ENCODE data around the gene CELF1. TPM values are rescaled to one million over a fixed set of nuclear protein-coding genes. Genes with fewer than 3 reads are reported as not detected.
A peak's percentile ranks its signal among the peaks of the same experiment; 100 is the strongest.
"Not testable (repeated sequence)": the region's sequence is repeated elsewhere in the genome, so short reads cannot be mapped to it uniquely, and the experiment has no call there.

Gene CELF1
- total RNA-seq, 3 donors from 2014 or later (not counting 1 experiment from before 2014, with no cell fraction given): 128 to 168 (median 162) TPM

DNA sequence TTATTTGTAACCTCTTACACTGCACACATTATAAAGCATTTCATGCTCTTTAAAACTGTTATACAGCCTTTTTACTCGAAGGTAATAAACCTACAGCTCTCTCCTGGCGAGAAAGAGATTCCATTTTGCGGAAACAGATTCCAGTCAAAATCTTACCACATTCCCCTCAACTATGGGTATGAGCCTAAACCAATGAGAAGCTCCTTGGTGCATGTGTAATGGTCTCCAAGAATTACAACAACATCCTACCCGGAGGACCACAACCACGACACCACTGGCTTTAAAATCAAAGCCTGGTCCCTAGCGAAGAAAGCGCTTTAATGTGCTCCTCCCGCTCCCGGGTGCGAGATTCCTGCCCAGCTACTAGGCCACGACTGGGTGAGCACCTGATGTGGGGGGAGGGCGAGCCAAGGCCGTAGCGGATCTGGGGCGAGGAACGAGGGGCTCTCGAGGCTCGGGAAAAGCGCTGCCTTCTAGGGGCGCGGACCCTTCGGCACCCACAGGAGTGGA lies 821 bp downstream of the CELF1 start:
- Mint-ChIP-seq H3K27me3 (ENCODE audit: low read depth in 2 of 2) (no peaks in the 10 kb centered on the region), H3K9me3 (no peaks in the 10 kb centered on the region), H3K4me1 (peaks cover 40 to 48% of the 10 kb centered on the region in 2 donors), H3K36me3 (no peaks in the 10 kb centered on the region), H3K4me3 (peak overlapping the region; percentile 97), H3K27ac (peak overlapping the region; percentile 91 to 97)
- Histone ChIP-seq H3K4me3 (ENCODE audit: low read length) (peak overlapping the region; percentile 92), H3K4me1 (ENCODE audit: control insufficient read depth, insufficient read depth, low read length) (peaks cover 26% of the 10 kb centered on the region), H3K9me3 (ENCODE audit: control insufficient read depth, insufficient read depth, low read length) (no peaks in the 10 kb centered on the region), H3K36me3 (ENCODE audit: control insufficient read depth, insufficient read depth, low read length) (no peaks in the 10 kb centered on the region), H3K27me3 (ENCODE audit: control insufficient read depth, insufficient read depth, low read length) (no peaks in the 10 kb centered on the region), H3K27ac (ENCODE audit: low read length) (peak overlapping the region; percentile 81)
- ATAC-seq (no peak), DNase-seq (peak; percentile 26 to 34)
- intact Hi-C loops (cut with micrococcal nuclease): loop anchor here (5.0 kb wide), 1 partner anchor 35 kb away; no protein-coding TSS in a partner anchor
- WGBS (ENCODE audit: insufficient coverage): 4% methylated on average over 22 of the region's 22 CpGs
- TF ChIP-seq, protein P1, sequence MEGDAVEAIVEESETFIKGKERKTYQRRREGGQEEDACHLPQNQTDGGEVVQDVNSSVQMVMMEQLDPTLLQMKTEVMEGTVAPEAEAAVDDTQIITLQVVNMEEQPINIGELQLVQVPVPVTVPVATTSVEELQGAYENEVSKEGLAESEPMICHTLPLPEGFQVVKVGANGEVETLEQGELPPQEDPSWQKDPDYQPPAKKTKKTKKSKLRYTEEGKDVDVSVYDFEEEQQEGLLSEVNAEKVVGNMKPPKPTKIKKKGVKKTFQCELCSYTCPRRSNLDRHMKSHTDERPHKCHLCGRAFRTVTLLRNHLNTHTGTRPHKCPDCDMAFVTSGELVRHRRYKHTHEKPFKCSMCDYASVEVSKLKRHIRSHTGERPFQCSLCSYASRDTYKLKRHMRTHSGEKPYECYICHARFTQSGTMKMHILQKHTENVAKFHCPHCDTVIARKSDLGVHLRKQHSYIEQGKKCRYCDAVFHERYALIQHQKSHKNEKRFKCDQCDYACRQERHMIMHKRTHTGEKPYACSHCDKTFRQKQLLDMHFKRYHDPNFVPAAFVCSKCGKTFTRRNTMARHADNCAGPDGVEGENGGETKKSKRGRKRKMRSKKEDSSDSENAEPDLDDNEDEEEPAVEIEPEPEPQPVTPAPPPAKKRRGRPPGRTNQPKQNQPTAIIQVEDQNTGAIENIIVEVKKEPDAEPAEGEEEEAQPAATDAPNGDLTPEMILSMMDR (IDR thresholded peaks at IDR 0.05): no peak

DNA sequence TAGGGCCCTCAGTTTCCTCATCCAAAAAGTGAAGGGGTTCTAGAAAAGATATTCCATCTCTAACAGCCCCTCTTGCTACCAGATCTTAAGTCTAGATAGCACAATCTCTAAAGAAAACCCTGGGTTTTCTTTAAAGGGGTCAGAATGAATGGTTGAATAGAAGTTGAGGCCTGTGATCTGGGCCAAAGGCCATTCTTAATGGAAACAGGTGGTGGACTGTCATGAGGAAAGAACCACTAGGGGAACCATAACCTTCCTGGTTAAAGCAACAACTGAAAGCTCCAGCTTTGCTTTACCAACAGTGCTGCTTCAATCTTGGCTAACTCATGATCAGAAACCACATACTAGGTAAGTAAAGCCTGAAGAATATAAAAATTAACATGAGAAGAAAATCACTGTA lies 1.8 kb downstream of the CELF1 start:
- Histone ChIP-seq H3K27ac (ENCODE audit: low read length) (peak overlapping the region; percentile 13), H3K27me3 (ENCODE audit: control insufficient read depth, insufficient read depth, low read length) (no peaks in the 10 kb centered on the region), H3K4me3 (ENCODE audit: low read length) (no peak overlapping the region), H3K36me3 (ENCODE audit: control insufficient read depth, insufficient read depth, low read length) (peaks cover 2% of the 10 kb centered on the region), H3K4me1 (ENCODE audit: control insufficient read depth, insufficient read depth, low read length) (peaks cover 30% of the 10 kb centered on the region), H3K9me3 (ENCODE audit: control insufficient read depth, insufficient read depth, low read length) (no peaks in the 10 kb centered on the region)
- DNase-seq: peak in 1 of 2 donors; percentile 43
- Mint-ChIP-seq H3K4me1 (peaks cover 43 to 51% of the 10 kb centered on the region in 2 donors), H3K27ac (peak overlapping the region; percentile 91 to 97), H3K4me3 (peak overlapping the region; percentile 97), H3K9me3 (no peaks in the 10 kb centered on the region), H3K27me3 (ENCODE audit: low read depth in 2 of 2) (no peaks in the 10 kb centered on the region), H3K36me3 (no peaks in the 10 kb centered on the region)
- no peak for ATAC-seq
- intact Hi-C loops (cut with micrococcal nuclease): loop anchor here (5.0 kb wide), 1 partner anchor 34 kb away; no protein-coding TSS in a partner anchor
- TF ChIP-seq, protein P1 (IDR thresholded peaks at IDR 0.05): no peak

DNA sequence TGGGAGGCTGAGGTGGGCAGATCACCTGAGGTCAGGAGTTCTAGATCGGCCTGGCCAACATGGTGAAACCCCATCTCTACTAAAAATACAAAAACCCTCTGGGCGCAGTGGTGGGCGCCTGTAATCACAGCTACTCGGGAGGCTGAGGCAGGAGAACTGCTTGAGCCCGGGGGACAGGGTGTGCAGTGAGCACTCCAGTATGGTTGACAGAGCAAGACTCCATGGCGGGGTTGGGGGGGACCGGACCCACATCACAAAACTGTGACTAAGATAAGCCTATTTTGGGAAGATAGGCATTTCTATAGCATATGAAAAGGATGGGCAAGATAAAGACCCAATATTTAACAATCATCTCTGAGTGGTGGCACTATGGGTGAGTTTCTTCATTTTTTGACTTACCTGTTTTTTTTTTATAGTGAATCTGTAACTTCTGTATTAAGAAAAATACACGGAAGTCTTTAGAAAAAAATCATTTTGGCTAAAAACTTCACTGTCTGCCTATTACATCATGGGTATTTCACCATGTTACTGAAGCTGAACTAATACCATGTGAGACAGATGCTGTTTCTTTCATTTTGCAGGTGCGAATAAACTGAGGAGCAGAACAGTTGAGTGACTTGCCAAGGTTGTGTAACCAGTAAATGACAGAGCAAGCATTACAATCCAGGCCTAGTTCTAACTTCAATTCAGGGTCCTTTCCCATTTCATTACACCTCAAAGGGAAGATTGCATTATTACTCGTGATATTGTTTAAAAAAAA lies 2.5 kb downstream of the CELF1 start:
- H3K27me3 Mint-ChIP-seq (ENCODE audit: low read depth in 2 of 2): no peaks in the 10 kb centered on the region
- 84% methylated on average over 8 of the region's 10 CpGs for WGBS (ENCODE audit: insufficient coverage)

DNA sequence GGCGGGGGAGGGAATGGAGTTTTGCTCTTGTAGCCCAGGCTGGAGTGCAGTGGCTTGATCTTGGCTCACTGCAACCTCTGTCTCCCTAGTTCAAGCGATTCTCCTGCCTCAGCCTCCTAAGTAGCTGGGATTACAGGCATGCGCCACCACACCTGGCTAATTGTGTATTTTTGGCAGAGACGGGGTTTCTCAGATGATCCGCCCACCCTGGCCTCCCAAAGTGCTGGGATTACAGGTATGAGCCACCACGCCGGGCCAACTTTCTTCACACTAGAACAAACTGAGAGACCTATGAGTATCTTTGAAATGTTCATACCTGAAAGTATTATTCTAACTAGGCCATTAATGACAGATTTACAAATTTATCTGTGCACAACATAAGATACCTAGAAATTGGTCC lies 6.7 kb downstream of the CELF1 start:
- Mint-ChIP-seq H3K4me1 (peaks cover 39 to 45% of the 10 kb centered on the region in 2 donors), H3K27ac (peak overlapping the region; percentile 61 to 62)
- H3K9me3 ChIP-seq (ENCODE audit: control insufficient read depth, insufficient read depth, low read length); H3K36me3 Mint-ChIP-seq; H3K27me3 ChIP-seq (ENCODE audit: control insufficient read depth, insufficient read depth, low read length); ATAC-seq; intact Hi-C loops (cut with micrococcal nuclease); H3K4me3 ChIP-seq (ENCODE audit: low read length); H3K4me3 Mint-ChIP-seq; DNase-seq; H3K27ac ChIP-seq (ENCODE audit: low read length); H3K27me3 Mint-ChIP-seq (ENCODE audit: low read depth in 2 of 2); H3K9me3 Mint-ChIP-seq; H3K36me3 ChIP-seq (ENCODE audit: control insufficient read depth, insufficient read depth, low read length): not testable (repeated sequence)
- 92% methylated on average over 7 of the region's 7 CpGs for WGBS (ENCODE audit: insufficient coverage)
- peaks cover 31% of the 10 kb centered on the region for H3K4me1 ChIP-seq (ENCODE audit: control insufficient read depth, insufficient read depth, low read length)

More for the DNA sequence above, 2.5 kb downstream of the CELF1 start:
- Mint-ChIP-seq H3K4me1 (peaks cover 43 to 51% of the 10 kb centered on the region in 2 donors), H3K27ac (peak overlapping the region; percentile 91 to 97), H3K36me3 (no peaks in the 10 kb centered on the region), H3K4me3 (peak overlapping the region; percentile 97), H3K9me3 (no peaks in the 10 kb centered on the region)
- TF ChIP-seq, protein P1 (IDR thresholded peaks at IDR 0.05): no peak
- no peaks in the 10 kb centered on the region for H3K27me3 ChIP-seq (ENCODE audit: control insufficient read depth, insufficient read depth, low read length)
- peak overlapping the region; percentile 29 for H3K27ac ChIP-seq (ENCODE audit: low read length)
- no peaks in the 10 kb centered on the region for H3K9me3 ChIP-seq (ENCODE audit: control insufficient read depth, insufficient read depth, low read length)
- intact Hi-C loops (cut with micrococcal nuclease): loop anchor here (5.0 kb wide), 1 partner anchor 33 kb away; no protein-coding TSS in a partner anchor
- H3K4me3 ChIP-seq (ENCODE audit: low read length): no peak overlapping the region
- DNase-seq: peak in 1 of 2 donors; percentile 34
- peaks cover 2% of the 10 kb centered on the region for H3K36me3 ChIP-seq (ENCODE audit: control insufficient read depth, insufficient read depth, low read length)
- H3K4me1 ChIP-seq (ENCODE audit: control insufficient read depth, insufficient read depth, low read length): peaks cover 30% of the 10 kb centered on the region
- ATAC-seq: no peak
